ENCODE measurements around the gene INCENP. TPM values are rescaled to one million over a fixed set of nuclear protein-coding genes. Genes with fewer than 3 reads are reported as not detected.

The INCENP gene
- total RNA-seq, 1 donor from 2014 or later = 21.6 TPM

DNA sequence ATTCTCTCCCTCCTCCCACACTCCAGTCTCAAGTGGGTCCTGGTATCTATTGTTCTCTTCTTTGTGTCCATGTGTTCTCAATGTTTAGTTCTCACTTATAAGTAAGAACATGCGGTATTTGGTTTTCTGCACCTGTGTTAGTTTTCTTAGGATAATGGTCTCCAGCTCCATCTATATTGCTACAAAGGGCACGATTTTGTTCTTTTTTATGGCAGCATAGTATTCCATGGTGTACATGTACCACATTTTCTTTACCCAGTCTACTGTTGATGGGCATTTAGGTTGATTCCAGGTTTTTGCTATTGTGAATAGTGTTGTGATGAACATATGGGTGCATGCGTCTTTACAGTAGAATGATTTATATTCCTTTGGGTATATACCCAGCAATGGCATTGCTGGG, 4.2 kb upstream of the INCENP start:
- Histone ChIP-seq H3K27me3 (ENCODE audit: low read depth) (no peaks in the 10 kb centered on the region), H3K9me3 (peaks cover 7% of the 10 kb centered on the region), H3K36me3 (no peaks in the 10 kb centered on the region), H3K4me1 (peaks cover 2% of the 10 kb centered on the region), H3K4me3 (no peak overlapping the region), H3K27ac (no peak overlapping the region)
- ATAC-seq = no peak
- TF ChIP-seq, protein P1, sequence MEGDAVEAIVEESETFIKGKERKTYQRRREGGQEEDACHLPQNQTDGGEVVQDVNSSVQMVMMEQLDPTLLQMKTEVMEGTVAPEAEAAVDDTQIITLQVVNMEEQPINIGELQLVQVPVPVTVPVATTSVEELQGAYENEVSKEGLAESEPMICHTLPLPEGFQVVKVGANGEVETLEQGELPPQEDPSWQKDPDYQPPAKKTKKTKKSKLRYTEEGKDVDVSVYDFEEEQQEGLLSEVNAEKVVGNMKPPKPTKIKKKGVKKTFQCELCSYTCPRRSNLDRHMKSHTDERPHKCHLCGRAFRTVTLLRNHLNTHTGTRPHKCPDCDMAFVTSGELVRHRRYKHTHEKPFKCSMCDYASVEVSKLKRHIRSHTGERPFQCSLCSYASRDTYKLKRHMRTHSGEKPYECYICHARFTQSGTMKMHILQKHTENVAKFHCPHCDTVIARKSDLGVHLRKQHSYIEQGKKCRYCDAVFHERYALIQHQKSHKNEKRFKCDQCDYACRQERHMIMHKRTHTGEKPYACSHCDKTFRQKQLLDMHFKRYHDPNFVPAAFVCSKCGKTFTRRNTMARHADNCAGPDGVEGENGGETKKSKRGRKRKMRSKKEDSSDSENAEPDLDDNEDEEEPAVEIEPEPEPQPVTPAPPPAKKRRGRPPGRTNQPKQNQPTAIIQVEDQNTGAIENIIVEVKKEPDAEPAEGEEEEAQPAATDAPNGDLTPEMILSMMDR (IDR thresholded peaks at IDR 0.05) = no peak
- DNase-seq = no peak
- intact Hi-C loops (cut with DNase I) = no loop called here

DNA sequence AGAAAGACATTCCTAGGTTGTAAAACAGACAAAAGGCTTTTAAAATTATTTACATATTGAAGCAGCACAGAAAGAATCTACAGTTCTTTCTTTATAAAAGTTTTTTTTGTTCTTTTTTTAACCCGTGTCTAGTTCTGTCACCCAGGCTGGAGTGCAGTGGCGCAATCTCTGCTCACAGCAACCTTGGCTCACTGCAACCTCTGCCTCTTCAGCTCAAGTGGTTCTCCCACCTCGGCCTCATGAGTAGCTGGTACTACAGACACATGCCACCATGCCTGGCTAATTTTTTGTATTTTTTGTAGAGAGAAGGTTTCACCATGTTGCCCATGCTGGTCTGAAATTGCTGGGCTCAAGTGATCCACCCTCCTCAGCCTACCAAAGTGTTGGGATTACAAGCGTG, 3.8 kb upstream of the INCENP start:
- H3K4me3 ChIP-seq = no peak overlapping the region
- intact Hi-C loops (cut with DNase I) = no loop called here
- DNase-seq (peak; percentile 78), ATAC-seq (peak in 1 of 2 donors; percentile 44)
- peaks cover 7% of the 10 kb centered on the region for H3K4me1 ChIP-seq
- H3K36me3 ChIP-seq = no peaks in the 10 kb centered on the region
- H3K9me3 ChIP-seq = peaks cover 7% of the 10 kb centered on the region
- H3K27ac ChIP-seq = peak overlapping the region; percentile 31
- no peaks in the 10 kb centered on the region for H3K27me3 ChIP-seq (ENCODE audit: low read depth)
- TF ChIP-seq, protein P1 (IDR thresholded peaks at IDR 0.05) = no peak

DNA sequence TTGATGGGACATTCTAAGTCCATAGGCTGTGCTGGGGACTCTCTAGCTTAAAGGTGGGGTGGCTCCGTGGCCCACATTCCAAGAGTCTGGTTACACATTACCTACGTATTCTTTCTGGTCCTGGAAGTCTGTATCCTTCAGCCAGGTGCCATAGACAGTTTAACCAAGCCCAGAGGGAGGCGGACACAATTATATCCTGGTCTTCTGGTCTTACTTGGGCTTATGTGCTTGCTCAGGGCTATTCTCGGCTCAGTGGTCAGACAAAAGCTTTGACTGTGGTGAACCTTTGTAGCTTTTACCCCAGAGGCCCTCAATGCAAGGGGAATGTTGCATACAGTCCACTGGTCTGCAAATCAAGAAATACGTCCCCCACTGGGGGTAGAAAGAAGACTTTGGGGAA, 3.4 kb upstream of the INCENP start:
- no peak for ATAC-seq
- no peak for DNase-seq
- H3K27me3 ChIP-seq (ENCODE audit: low read depth) = no peaks in the 10 kb centered on the region
- no peaks in the 10 kb centered on the region for H3K36me3 ChIP-seq
- H3K4me3 ChIP-seq = no peak overlapping the region
- TF ChIP-seq, protein P1 (IDR thresholded peaks at IDR 0.05) = no peak
- intact Hi-C loops (cut with DNase I) = no loop called here
- peaks cover 7% of the 10 kb centered on the region for H3K9me3 ChIP-seq
- H3K4me1 ChIP-seq = peaks cover 11% of the 10 kb centered on the region
- peak overlapping the region; percentile 31 for H3K27ac ChIP-seq

DNA sequence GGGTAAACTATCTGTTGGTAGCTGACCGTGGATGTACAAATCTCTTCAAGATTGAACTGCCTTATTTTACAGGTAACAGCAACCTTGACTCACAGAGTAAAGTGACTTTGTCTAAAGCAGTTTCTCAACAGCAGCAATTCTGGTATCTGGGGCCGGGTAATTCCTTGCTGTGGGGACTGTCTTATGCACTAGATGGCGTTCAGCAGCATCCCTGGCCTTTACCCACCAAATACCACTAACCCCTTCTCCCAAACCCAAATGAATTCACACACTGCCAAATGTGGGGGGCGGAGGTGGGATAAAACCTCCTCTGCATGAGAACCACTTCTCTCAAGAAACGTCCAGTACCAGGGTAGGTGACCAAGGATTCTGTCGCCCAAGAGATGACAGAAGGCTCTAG, 1.7 kb upstream of the INCENP start:
- no peak for ATAC-seq
- intact Hi-C loops (cut with DNase I) = no loop called here

DNA sequence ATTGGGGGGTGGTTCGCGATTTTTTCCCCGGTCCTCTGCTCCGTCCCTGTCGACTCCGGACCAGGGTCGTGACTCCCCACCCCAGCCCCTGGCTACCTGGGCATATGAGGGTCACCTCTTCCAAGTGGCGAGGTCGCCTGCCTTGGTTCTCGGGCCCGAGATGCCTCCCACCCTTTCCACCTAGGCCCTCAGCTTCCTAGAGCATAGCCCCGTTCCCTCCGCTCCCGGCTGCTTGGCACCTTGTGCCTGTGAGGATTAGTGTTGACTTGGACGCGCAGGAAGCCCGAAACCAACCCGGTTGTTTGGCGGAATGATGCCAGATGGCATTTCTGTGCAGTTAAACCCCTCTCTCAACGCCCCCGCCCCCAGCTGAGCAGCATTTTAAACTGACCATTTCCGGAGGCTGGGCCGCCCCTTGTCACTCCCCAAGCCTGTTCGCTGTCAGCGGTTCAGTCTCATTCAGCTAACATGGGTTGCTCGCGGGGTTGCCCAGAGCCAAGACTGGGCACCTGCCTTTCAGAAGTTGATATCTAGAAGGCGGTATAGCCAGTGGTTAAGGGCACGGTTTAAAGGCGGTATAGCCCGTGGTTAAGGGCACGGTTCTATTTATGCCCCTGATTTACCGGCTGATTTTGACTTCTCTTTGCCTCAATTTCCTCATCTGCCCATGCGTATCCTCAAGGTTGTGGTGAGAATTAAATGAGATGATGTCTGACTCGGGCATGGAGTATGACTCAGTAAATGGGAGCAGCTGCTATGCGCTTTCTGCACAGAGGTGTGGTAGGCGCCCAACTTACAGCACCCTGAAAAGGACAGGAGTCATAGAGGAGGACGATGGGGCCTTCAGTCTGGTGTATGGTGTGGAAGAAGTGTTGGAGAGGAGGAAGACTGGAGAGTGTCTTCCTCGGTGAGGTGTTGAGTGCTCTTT, 639 bp downstream of the INCENP start:
- H3K27ac ChIP-seq = peak overlapping the region; percentile 67
- no peaks in the 10 kb centered on the region for H3K9me3 ChIP-seq
- DNase-seq = no peak
- ATAC-seq = peak; percentile 48
- H3K4me1 ChIP-seq = peaks cover 15% of the 10 kb centered on the region
- H3K4me3 ChIP-seq = peak overlapping the region; percentile 99
- no peaks in the 10 kb centered on the region for H3K27me3 ChIP-seq (ENCODE audit: low read depth)
- intact Hi-C loops (cut with DNase I) = no loop called here
- peaks cover 16% of the 10 kb centered on the region for H3K36me3 ChIP-seq
- TF ChIP-seq, protein P1 (IDR thresholded peaks at IDR 0.05) = no peak

More for the DNA sequence above, 1.7 kb upstream of the INCENP start:
- Histone ChIP-seq H3K9me3 (no peaks in the 10 kb centered on the region), H3K36me3 (no peaks in the 10 kb centered on the region), H3K4me3 (no peak overlapping the region), H3K4me1 (peaks cover 15% of the 10 kb centered on the region), H3K27ac (no peak overlapping the region), H3K27me3 (ENCODE audit: low read depth) (no peaks in the 10 kb centered on the region)
- TF ChIP-seq, protein P1 (IDR thresholded peaks at IDR 0.05) = no peak
- no peak for DNase-seq

Measured in lower lobe of right lung (tissue), 2 donors.